A549 (cell line): ENCODE data around the gene AOAH. TPM values are rescaled to one million over a fixed set of nuclear protein-coding genes. Genes with fewer than 3 reads are reported as not detected.

ENCODE experiments used
- ATAC-seq, 2 experiments: fragments of 200-7000 bp in 1 of 2; fragments of >200 bp in 1 of 2; cut with Nextera tagmentation in 1 of 2; cut with Tn5 transposase in 1 of 2; 3 replicates each; pipeline versions ENCODE4 v1.8.0 to v1.9.1; 2018 to 2020; ENCODE audit warnings: mild to moderate bottlenecking in 1 of 2, moderate library complexity in 1 of 2
- CTCF ChIA-PET: fragments of 300-600 bp; sonication (Branson Sonifier 250); formaldehyde crosslinking; extraction: SDS; loops from one replicate; lab custom pipeline; 2021; ENCODE audit warnings: antibody characterized with exemption, inconsistent platforms; lab: Yijun Ruan, JAX
- POLR2A ChIA-PET: fragments of 350-600 bp; formaldehyde crosslinking; extraction: SDS; loops from one replicate; lab custom pipeline; 2021; ENCODE audit warnings: antibody characterized with exemption, inconsistent platforms; lab: Yijun Ruan, JAX
- DNase-seq, 2 experiments: peaks; one replicate each; pipeline versions ENCODE4 v3.0.0 to v3.0.0-alpha.2; 2011 to 2016; ENCODE audit warnings: low read depth in 1 of 2, low spot score in 1 of 2
- FAIRE-seq: peaks from 2 replicates; lab custom pipeline; 2011; peaks lifted over from hg19 to GRCh38; lab: Jason Lieb, UNC
- H3K27ac ChIP-seq, 2 experiments: fragments of >200 bp; sonication (Bioruptor Twin); formaldehyde crosslinking; 3 replicates each; pipeline ENCODE4 v1.5.1; 2016 to 2017
- H3K4me1 ChIP-seq: fragments of >200 bp; sonication (Bioruptor Twin); formaldehyde crosslinking; 3 replicates; pipeline ENCODE4 v1.6.1; 2016
- H3K4me2 ChIP-seq: fragments of >200 bp; sonication (Bioruptor Twin); formaldehyde crosslinking; 3 replicates; pipeline ENCODE4 v1.6.1; 2016
- H3K4me3 ChIP-seq: fragments of >200 bp; sonication (Bioruptor Twin); formaldehyde crosslinking; 3 replicates; pipeline ENCODE4 v1.5.1; 2016
- H3K9me3 ChIP-seq: fragments of >200 bp; sonication (Bioruptor Twin); formaldehyde crosslinking; 3 replicates; pipeline ENCODE4 v1.6.1; 2016
- BHLHE40 ChIP-seq: IDR thresholded peaks from 2 replicates; pipeline ENCODE4 v1.6.1; 2012; ENCODE audit warnings: low read depth, low read length, inconsistent platforms
- CBX8 ChIP-seq: fragments of 200-600 bp; sonication (generic); IDR thresholded peaks from 2 replicates; pipeline ENCODE4 v1.6.1; 2016
- CEBPB ChIP-seq, 2 experiments: fragments of >200 bp in 1 of 2; sonication (Bioruptor Twin) in 1 of 2; formaldehyde crosslinking in 1 of 2; IDR thresholded peaks; 2 replicates each; pipeline ENCODE4 v1.6.1; 2012 to 2016
- CHD2 ChIP-seq: fragments of 150-350 bp; IDR thresholded peaks from 2 replicates; pipeline ENCODE4 v1.6.1; 2014; ENCODE audit warnings: low read length; ENCODE audit not compliant: partially characterized antibody
- E2F6 ChIP-seq: IDR thresholded peaks from 2 replicates; pipeline ENCODE4 v1.6.1; 2012; ENCODE audit warnings: low read depth, borderline replicate concordance
- EHMT2 ChIP-seq: fragments of 200-600 bp; sonication (generic); IDR thresholded peaks from 2 replicates; pipeline ENCODE4 v1.6.1; 2016; ENCODE audit warnings: antibody characterized with exemption, low read depth, mild to moderate bottlenecking, moderate library complexity
- EP300 ChIP-seq, 2 experiments: fragments of >200 bp; sonication (Bioruptor Twin); formaldehyde crosslinking; IDR thresholded peaks; 2 replicates in 1 of 2; 3 replicates in 1 of 2; pipeline ENCODE4 v1.6.1; 2016 to 2017
- ESRRA ChIP-seq: fragments of 150-350 bp; IDR thresholded peaks from 2 replicates; pipeline ENCODE4 v1.6.1; 2014; ENCODE audit warnings: mild to moderate bottlenecking, low read length, borderline replicate concordance
- FOSB ChIP-seq: fragments of 250-450 bp; sonication (Bioruptor Pico); IDR thresholded peaks from 2 replicates; pipeline ENCODE4 v1.5.0; 2020; ENCODE audit warnings: mild to moderate bottlenecking, moderate library complexity
- FOXS1 ChIP-seq: fragments of 250-450 bp; sonication (Bioruptor Pico); IDR thresholded peaks from 2 replicates; pipeline ENCODE4 v1.5.0; 2020; ENCODE audit warnings: mild to moderate bottlenecking, moderate library complexity
- HEYL ChIP-seq: fragments of 250-450 bp; sonication (Bioruptor Pico); IDR thresholded peaks from 2 replicates; pipeline ENCODE4 v1.8.0; 2021; ENCODE audit warnings: mild to moderate bottlenecking, moderate library complexity
- HOXB13 ChIP-seq: fragments of 250-450 bp; sonication (Bioruptor Pico); IDR thresholded peaks from 2 replicates; pipeline ENCODE4 v1.5.0; 2020; ENCODE audit warnings: low read depth, mild to moderate bottlenecking, moderate library complexity
- HOXB5 ChIP-seq: fragments of 250-450 bp; sonication (Bioruptor Pico); IDR thresholded peaks from 2 replicates; pipeline ENCODE4 v1.5.0; 2020; ENCODE audit warnings: mild to moderate bottlenecking, moderate library complexity
- JUNB ChIP-seq: fragments of >200 bp; sonication (Bioruptor Twin); formaldehyde crosslinking; IDR thresholded peaks from 2 replicates; pipeline ENCODE4 v1.6.1; 2016
- KDM1A ChIP-seq: fragments of 200-600 bp; sonication (generic); IDR thresholded peaks from 2 replicates; pipeline ENCODE4 v1.6.1; 2016; ENCODE audit warnings: low read depth, mild to moderate bottlenecking
- MAZ ChIP-seq: fragments of 150-350 bp; IDR thresholded peaks from 2 replicates; pipeline ENCODE4 v1.6.1; 2014; ENCODE audit warnings: antibody characterized with exemption, low read depth, low read length, borderline replicate concordance
- MYC ChIP-seq: IDR thresholded peaks from 2 replicates; pipeline ENCODE4 v1.6.1; 2012; ENCODE audit warnings: mild to moderate bottlenecking, inconsistent platforms, low read length, improper control_type of control experiment, borderline replicate concordance
- NPAS2 ChIP-seq: fragments of 250-450 bp; sonication (Bioruptor Pico); IDR thresholded peaks from 2 replicates; pipeline ENCODE4 v1.8.0; 2022; ENCODE audit warnings: mild to moderate bottlenecking, moderate library complexity, borderline replicate concordance
- POLR2A ChIP-seq: IDR thresholded peaks from 2 replicates; pipeline ENCODE4 v1.6.1; 2012; ENCODE audit warnings: mild to moderate bottlenecking, low read length
- RARB ChIP-seq: fragments of 250-450 bp; sonication (Bioruptor Pico); IDR thresholded peaks from 2 replicates; pipeline ENCODE4 v1.8.0; 2021; ENCODE audit warnings: mild to moderate bottlenecking, moderate library complexity
- RCOR1 ChIP-seq: fragments of 150-350 bp; IDR thresholded peaks from 2 replicates; pipeline ENCODE4 v1.6.1; 2014; ENCODE audit warnings: antibody characterized with exemption, low read length, low read depth
- RFX5 ChIP-seq: fragments of 450-650 bp; IDR thresholded peaks from 2 replicates; pipeline ENCODE4 v1.7.1; 2014; ENCODE audit warnings: antibody characterized with exemption, mild to moderate bottlenecking, moderate library complexity
- RNF2 ChIP-seq: fragments of 200-600 bp; sonication (generic); IDR thresholded peaks from 2 replicates; pipeline ENCODE4 v1.6.1; 2016; ENCODE audit warnings: low read depth, mild to moderate bottlenecking, antibody characterized with exemption, moderate library complexity, borderline replicate concordance
- SMC3 ChIP-seq: fragments of >200 bp; sonication (Bioruptor Twin); formaldehyde crosslinking; IDR thresholded peaks from 3 replicates; pipeline ENCODE4 v1.6.1; 2018; ENCODE audit warnings: inconsistent platforms
- TP53 ChIP-seq: fragments of 250-450 bp; sonication (Bioruptor Pico); IDR thresholded peaks from 2 replicates; pipeline ENCODE4 v1.5.0; 2021; ENCODE audit warnings: mild to moderate bottlenecking, moderate library complexity
- WGBS: methylation state at CpG from one replicate; pipeline ENCODE4 v1.1.6; 2017; ENCODE audit errors: missing lambda C conversion rate; 5-methylcytosine and 5-hydroxymethylcytosine counted together
- polyA plus RNA-seq, 4 experiments: library from polyadenylated mRNA; depleted of rRNA in 3 of 4; stranded (reverse); fragments of >200 nt; fragmentation: RNase III in 1 of 4; extraction: RNeasy Plus Mini Kit Qiagen cat#74134 plus additional on column Dnase treatment in 1 of 4; gene quantifications; 2 replicates in 3 of 4; 3 replicates in 1 of 4; pipeline ENCODE4 v1.2.3, GENCODE V29; 2011 to 2017
- TF ChIP-seq, protein P1 (sequence below): IDR thresholded peaks from 2 replicates; pipeline ENCODE4 v1.6.1; 2012
- TF ChIP-seq, protein P2 (sequence below): IDR thresholded peaks from 2 replicates; pipeline ENCODE4 v1.6.1; 2012

Gene AOAH
- polyA plus RNA-seq, 2 of the 4 experiments (the other 2 are of a cell fraction): 0.09 TPM; not detected in 1

- CTCF ChIA-PET: interaction anchor here (0.6 to 1.2 kb wide), 4 partner anchors 33 to 245 kb away, joined by 3 to 5 read pairs (median 3); no protein-coding TSS in a partner anchor
- Histone ChIP-seq H3K27ac (no peak overlapping the region), H3K4me1 (peaks cover 5% of the 10 kb centered on the region), H3K4me2 (no peak overlapping the region), H3K9me3 (no peaks in the 10 kb centered on the region), H3K4me3 (no peak overlapping the region)
- TF ChIP-seq HOXB5 (CRISPR knock-in tag): no peak
- TF ChIP-seq CEBPB (IDR thresholded peaks at IDR 0.05): no peak
- TF ChIP-seq SMC3: no peak
- TF ChIP-seq JUNB: no peak
- TF ChIP-seq, protein P1, sequence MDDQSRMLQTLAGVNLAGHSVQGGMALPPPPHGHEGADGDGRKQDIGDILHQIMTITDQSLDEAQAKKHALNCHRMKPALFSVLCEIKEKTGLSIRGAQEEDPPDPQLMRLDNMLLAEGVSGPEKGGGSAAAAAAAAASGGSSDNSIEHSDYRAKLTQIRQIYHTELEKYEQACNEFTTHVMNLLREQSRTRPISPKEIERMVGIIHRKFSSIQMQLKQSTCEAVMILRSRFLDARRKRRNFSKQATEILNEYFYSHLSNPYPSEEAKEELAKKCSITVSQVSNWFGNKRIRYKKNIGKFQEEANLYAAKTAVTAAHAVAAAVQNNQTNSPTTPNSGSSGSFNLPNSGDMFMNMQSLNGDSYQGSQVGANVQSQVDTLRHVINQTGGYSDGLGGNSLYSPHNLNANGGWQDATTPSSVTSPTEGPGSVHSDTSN: no peak
- TF ChIP-seq MAZ: no peak
- TF ChIP-seq HEYL (CRISPR knock-in tag): no peak
- TF ChIP-seq POLR2A: no peak
- no peak for TF ChIP-seq EHMT2
- no peak for TF ChIP-seq TP53 (CRISPR knock-in tag)
- TF ChIP-seq FOSB: no peak
- no peak for TF ChIP-seq CBX8
- no peak for TF ChIP-seq MYC
- ATAC-seq (no peak), DNase-seq (no peak), FAIRE-seq (no peak)
- POLR2A ChIA-PET: no interaction called here
- 68% methylated on average over 4 of the region's 4 CpGs for WGBS
These were observed 203.2 kb downstream of the AOAH start for GRCh38 chr7:36521133-36521532.

DNA sequence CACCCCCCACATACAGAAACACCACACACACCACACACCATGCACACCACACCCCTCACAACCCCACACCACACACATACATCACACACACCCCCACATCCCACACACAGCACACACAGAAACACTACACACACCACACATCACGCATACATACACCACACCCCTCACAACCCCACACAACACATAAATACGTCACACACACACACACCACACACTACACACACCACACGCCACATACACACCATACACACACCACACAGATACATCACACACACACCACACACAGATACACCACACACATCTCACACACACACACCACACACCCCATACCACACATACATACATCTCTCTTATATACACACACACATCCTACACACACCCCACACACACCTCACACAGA, 208.4 kb downstream of the AOAH start:
- ChIA-PET CTCF (no interaction called here), POLR2A (no interaction called here)
- no peaks in the 10 kb centered on the region for H3K9me3 ChIP-seq
- H3K27ac ChIP-seq: no peak overlapping the region
- WGBS: 80% methylated on average over 3 of the region's 3 CpGs
- no peaks in the 10 kb centered on the region for H3K4me1 ChIP-seq
- no peak overlapping the region for H3K4me3 ChIP-seq
- DNase-seq: no peak
- FAIRE-seq: no peak
- H3K4me2 ChIP-seq: no peak overlapping the region
- TF ChIP-seq CEBPB (IDR thresholded peaks at IDR 0.05) (no peak), EHMT2 (no peak), RARB (CRISPR knock-in tag) (no peak), RNF2 (no peak), E2F6 (no peak), EP300 (IDR thresholded peaks at IDR 0.05) (no peak), ESRRA (no peak), RFX5 (no peak), BHLHE40 (no peak), NPAS2 (CRISPR knock-in tag) (no peak), FOXS1 (CRISPR knock-in tag) (no peak), RCOR1 (no peak), KDM1A (no peak), HOXB13 (CRISPR knock-in tag) (no peak), MAZ (no peak), FOSB (no peak), CHD2 (no peak), HEYL (CRISPR knock-in tag) (no peak)
- TF ChIP-seq, protein P2, sequence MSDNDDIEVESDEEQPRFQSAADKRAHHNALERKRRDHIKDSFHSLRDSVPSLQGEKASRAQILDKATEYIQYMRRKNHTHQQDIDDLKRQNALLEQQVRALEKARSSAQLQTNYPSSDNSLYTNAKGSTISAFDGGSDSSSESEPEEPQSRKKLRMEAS: no peak
- ATAC-seq: no peak
